IPS DF 6.9 (cell line): Measurements from ENCODE around the gene SLC39A13.

Experiments used
- DNase-seq: peaks from one replicate; pipeline ENCODE4 v3.0.0-alpha.2; 2013; ENCODE audit warnings: low read depth, low spot score
- H3K27ac ChIP-seq: one replicate; pipeline ENCODE4 v1.5.1; 2013; ENCODE audit warnings: low read length, control low read depth
- H3K27me3 ChIP-seq: 2 replicates; pipeline ENCODE4 v1.6.1; 2013; ENCODE audit warnings: mild to moderate bottlenecking, low read length; ENCODE audit not compliant: control insufficient read depth, insufficient read depth
- H3K36me3 ChIP-seq: 2 replicates; pipeline ENCODE4 v1.6.1; 2013; ENCODE audit warnings: low read length; ENCODE audit not compliant: control insufficient read depth, insufficient read depth
- H3K4me1 ChIP-seq: 2 replicates; pipeline ENCODE4 v1.6.1; 2013; ENCODE audit warnings: low read length; ENCODE audit not compliant: control insufficient read depth, insufficient read depth
- H3K4me3 ChIP-seq: 2 replicates; pipeline ENCODE4 v1.5.1; 2013; ENCODE audit warnings: mild to moderate bottlenecking, low read length
- H3K9me3 ChIP-seq: 2 replicates; pipeline ENCODE4 v1.6.1; 2013; ENCODE audit warnings: low read length, inconsistent platforms; ENCODE audit not compliant: control insufficient read depth, insufficient read depth
- WGBS: extraction: QIAGEN DNeasy Blood & Tissue Kit; methylation state at CpG from one replicate; pipeline ENCODE4 v1.1.7; 2013; ENCODE audit warnings: mixed read lengths, missing lambda C conversion rate; ENCODE audit not compliant: insufficient read length, insufficient coverage; 5-methylcytosine and 5-hydroxymethylcytosine counted together

The SLC39A13 gene

DNA sequence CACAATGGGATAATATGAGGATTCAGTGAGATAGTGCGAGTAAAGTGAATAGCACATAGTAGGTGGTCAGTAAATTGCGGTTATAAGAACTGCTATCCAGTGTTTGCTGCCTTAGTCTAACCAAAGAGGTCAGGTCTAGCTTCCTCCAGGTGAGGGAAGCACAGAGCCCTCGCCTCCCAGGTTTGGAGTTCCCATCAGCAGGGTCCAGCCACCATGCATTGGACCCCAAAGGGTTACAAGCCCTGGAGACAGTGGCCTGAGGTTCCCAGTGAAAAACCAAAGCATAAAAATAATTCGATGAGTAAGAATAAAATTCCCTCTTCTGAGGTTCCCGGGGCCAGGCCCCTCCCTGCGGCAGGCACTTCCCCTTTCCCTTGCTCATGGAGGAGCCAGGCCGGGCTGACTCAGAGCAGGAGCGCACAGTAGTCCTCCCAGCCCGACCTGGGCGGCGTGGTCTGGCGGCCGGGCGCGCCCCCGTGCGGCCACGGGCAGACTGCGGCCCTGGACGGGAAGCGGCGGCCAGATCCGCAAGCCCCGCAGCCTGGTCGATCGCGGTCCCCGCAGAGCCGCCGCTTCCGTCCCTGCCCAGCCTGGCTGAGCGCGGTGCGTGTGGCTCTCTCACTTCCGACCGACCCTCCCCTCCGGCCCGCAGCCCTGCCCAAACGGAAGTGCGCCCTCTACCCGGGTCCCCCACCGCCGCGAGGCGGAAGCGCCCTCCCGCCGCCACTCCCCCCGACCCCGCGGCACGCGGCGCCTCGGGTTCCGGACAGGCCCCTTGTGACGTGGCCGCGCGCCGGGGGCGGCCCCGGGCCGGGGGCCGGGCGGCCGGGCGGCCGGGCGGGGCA lies at the start of gene SLC39A13:
Gene SLC39A13 (plus strand): TSS at position 845 of the 845 bp plus-strand sequence. CDS start 1,505 bp downstream, outside the sequence.
- no peaks in the 10 kb centered on the region for H3K27me3 ChIP-seq
- peaks cover 8% of the 10 kb centered on the region for H3K4me1 ChIP-seq
- no CpG with 5 or more reads among the region's 70 CpGs for WGBS
- H3K27ac ChIP-seq = peak within 1 kb of the TSS; percentile 71
- H3K4me3 ChIP-seq = peak within 1 kb of the TSS; percentile 84
- no peaks in the 10 kb centered on the region for H3K9me3 ChIP-seq
- H3K36me3 ChIP-seq = peaks cover 5% of the 10 kb centered on the region; the same call in 1 of the 2 replicates
- peak; percentile 70 for DNase-seq

DNA sequence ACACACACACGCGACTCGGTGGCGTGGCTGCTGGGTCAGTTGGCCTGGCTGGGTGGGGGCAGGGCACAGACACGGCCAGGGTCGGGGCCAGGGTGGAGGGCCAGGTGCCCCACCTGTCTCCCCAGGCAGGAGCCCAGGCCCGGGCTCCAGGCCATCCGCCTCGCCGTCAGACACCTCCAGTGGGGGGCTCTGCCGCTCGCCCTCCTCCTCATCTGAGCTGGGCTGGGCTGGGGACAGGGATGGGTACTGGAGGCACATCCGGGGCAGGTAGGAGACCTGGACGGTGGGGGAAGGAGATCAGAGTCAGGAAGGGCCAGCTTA lies 49.7 kb upstream of the SLC39A13 start:
- no peak for DNase-seq
- Histone ChIP-seq H3K9me3 (no peaks in the 10 kb centered on the region), H3K27ac (no peak overlapping the region), H3K4me3 (no peak overlapping the region), H3K27me3 (no peaks in the 10 kb centered on the region), H3K4me1 (no peaks in the 10 kb centered on the region), H3K36me3 (no peaks in the 10 kb centered on the region)
- no CpG with 5 or more reads among the region's 14 CpGs for WGBS

DNA sequence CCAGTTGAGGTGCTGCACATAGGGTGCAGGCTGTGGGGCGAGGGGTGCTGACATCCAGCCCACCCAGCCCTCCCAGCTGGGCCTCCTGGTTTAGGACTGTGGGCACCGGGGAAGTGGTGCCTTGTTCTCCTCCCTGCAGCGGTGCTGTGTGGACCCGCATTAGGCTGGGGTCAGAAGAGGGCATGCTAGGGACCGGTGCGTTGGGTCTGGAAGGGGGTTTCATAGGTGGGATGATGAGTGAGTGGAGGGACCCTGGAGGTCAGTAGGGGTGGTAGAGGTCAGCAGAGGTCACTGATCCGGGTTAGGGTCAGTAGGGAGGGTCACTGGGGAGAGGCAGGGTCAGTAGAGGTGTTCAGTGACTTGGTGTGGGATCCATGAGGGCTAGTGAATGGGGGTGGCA lies 49.2 kb upstream of the SLC39A13 start:
- no peaks in the 10 kb centered on the region for H3K27me3 ChIP-seq
- no peak overlapping the region for H3K27ac ChIP-seq
- DNase-seq = no peak
- H3K36me3 ChIP-seq = no peaks in the 10 kb centered on the region
- H3K4me1 ChIP-seq = no peaks in the 10 kb centered on the region
- H3K9me3 ChIP-seq = no peaks in the 10 kb centered on the region
- no CpG with 5 or more reads among the region's 7 CpGs for WGBS
- H3K4me3 ChIP-seq = no peak overlapping the region

DNA sequence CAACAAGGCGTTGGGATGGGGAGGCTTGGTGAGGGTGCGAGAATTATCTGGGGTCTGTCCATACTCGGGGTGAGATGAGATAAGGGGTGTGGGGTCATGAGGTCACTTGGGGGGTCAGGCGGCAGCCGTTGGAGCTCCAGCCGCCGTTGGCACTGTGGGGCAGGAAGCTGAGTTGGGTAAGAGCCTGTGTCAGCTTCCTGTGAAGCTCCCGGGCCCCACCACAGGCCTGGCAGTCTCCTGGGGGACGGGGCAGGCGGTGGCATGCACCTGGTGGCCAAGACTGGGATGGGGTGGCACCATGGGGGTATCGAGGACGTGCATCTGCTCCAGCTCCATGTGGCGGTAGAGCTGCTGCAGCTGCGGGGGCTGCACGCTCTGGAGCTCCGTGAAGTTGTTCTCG lies 48.8 kb upstream of the SLC39A13 start:
- no CpG with 5 or more reads among the region's 17 CpGs for WGBS
- Histone ChIP-seq H3K27me3 (no peaks in the 10 kb centered on the region), H3K27ac (no peak overlapping the region), H3K4me1 (no peaks in the 10 kb centered on the region), H3K9me3 (no peaks in the 10 kb centered on the region), H3K36me3 (no peaks in the 10 kb centered on the region), H3K4me3 (no peak overlapping the region)
- no peak for DNase-seq

DNA sequence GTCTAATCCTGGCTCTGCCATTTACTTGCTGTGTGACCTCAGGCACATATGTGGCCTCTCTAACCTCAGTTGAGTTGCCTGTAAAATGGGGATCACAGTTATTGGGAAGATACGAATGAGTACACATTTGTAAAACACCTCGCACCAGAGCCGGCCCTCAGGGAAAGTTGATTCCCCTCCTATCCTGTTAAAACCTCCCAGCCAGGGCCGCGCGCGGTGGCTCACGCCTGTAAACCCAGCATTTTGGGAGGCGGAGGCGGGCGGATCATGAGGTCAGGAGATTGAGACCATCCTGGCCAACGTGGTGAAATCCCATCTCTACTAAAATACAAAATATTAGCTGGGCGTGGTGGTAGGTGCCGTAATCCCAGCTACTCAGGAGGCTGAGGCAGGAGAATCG lies 48.0 kb upstream of the SLC39A13 start:
- Histone ChIP-seq H3K9me3 (no peaks in the 10 kb centered on the region), H3K4me3 (no peak overlapping the region), H3K36me3 (no peaks in the 10 kb centered on the region), H3K27me3 (no peaks in the 10 kb centered on the region), H3K27ac (no peak overlapping the region), H3K4me1 (no peaks in the 10 kb centered on the region)
- DNase-seq = no peak
- WGBS = no CpG with 5 or more reads among the region's 15 CpGs

DNA sequence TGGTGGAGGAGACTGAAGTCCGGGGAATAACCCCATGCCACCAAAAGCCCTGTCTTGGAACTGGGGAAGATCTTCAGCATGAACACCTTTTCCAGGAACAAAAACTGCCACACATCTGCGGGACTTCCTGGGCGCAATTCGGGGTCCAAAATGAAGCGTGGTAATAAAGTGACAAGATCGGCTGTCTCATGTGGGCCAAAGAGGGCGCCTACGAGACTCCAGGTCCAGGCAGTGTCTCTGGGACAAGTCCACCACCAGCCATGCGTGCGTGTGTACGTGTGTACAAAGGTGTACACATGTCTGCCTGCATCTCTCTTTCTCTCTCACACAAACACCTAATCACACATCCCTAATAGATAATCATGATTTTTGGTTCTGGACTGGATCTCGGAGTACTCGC lies 47.0 kb upstream of the SLC39A13 start:
- H3K27ac ChIP-seq = no peak overlapping the region

DNA sequence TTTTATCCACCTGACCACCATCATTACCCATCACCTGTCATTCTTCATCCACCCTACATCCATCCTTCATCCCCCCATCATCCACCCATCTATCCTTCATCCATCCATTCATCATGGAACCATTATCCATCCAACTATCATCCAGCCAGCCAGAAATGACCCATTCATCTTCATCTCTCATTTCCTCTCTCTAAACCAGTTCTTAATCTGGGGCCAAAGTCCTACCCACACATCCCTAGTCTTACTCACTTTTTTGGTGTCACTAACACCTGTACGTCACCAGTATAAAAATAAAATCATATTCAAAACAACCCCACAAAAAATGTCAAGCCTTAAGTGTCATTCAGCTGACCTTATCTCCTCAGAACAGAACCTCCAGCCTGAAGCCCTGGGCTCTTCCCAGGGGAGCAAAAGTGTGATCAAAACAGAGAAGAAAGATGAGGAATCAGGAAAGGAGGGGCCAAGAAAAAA lies 42.3 kb upstream of the SLC39A13 start:
- Histone ChIP-seq H3K4me3 (no peak overlapping the region), H3K27me3 (no peaks in the 10 kb centered on the region), H3K9me3 (no peaks in the 10 kb centered on the region), H3K27ac (no peak overlapping the region), H3K4me1 (no peaks in the 10 kb centered on the region), H3K36me3 (no peaks in the 10 kb centered on the region)
- WGBS = 100% methylated on average over 1 of the region's 1 CpG
- no peak for DNase-seq

More for the DNA sequence above, 47.0 kb upstream of the SLC39A13 start:
- no peak for DNase-seq
- Histone ChIP-seq H3K4me3 (no peak overlapping the region), H3K4me1 (no peaks in the 10 kb centered on the region), H3K27me3 (no peaks in the 10 kb centered on the region), H3K9me3 (no peaks in the 10 kb centered on the region), H3K36me3 (no peaks in the 10 kb centered on the region)
- no CpG with 5 or more reads among the region's 13 CpGs for WGBS

DNA sequence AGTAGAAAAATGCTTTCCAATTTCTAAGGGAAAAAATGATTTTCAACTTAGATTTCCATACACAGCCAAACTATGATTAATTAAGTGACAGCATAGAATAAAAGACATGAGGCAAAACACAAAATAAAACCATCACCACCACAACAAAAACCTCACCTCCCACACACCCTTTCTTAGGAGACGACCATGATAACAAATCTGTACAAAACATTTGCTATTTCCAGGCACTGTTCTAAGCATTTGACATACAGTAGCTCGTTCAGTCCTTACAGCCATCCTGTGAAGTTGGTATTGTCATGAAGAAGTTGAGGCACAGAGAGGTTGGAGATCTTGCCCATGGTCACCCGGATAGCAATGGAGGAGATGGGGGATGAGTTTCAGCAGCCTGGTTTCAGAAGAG lies 38.7 kb upstream of the SLC39A13 start:
- no peaks in the 10 kb centered on the region for H3K27me3 ChIP-seq
- H3K9me3 ChIP-seq = no peaks in the 10 kb centered on the region
- no peak overlapping the region for H3K27ac ChIP-seq
- no peaks in the 10 kb centered on the region for H3K36me3 ChIP-seq
- H3K4me3 ChIP-seq = no peak overlapping the region
- no peaks in the 10 kb centered on the region for H3K4me1 ChIP-seq
- WGBS = no CpG with 5 or more reads among the region's 3 CpGs
- DNase-seq = no peak

DNA sequence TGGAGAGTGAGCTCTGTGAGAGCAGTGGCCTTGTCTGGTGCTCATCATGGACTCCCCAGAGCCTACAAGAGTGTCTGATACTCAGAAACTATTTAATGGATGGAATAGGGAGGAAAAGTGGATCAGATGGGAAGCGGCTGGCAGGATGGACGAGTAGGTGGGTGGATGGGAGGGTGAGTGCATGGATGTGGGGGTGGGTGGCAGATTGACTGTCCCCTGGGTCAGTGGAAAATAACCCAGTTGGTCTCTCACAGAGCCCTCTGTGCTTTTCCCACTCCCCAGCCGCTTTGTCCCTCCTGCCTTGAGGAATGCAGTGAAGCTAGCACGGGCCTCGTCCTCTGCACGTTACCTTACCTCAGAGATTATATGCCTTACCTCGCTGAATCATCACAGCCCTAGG lies 36.0 kb upstream of the SLC39A13 start:
- no peak overlapping the region for H3K27ac ChIP-seq
- no CpG with 5 or more reads among the region's 7 CpGs for WGBS
- no peak for DNase-seq
- H3K4me3 ChIP-seq = no peak overlapping the region
- H3K36me3 ChIP-seq = no peaks in the 10 kb centered on the region
- H3K4me1 ChIP-seq = 0 out of 2 replicates have a peak, but pooled peaks cover 2% of the 10 kb centered on the region
- no peaks in the 10 kb centered on the region for H3K27me3 ChIP-seq
- no peaks in the 10 kb centered on the region for H3K9me3 ChIP-seq

DNA sequence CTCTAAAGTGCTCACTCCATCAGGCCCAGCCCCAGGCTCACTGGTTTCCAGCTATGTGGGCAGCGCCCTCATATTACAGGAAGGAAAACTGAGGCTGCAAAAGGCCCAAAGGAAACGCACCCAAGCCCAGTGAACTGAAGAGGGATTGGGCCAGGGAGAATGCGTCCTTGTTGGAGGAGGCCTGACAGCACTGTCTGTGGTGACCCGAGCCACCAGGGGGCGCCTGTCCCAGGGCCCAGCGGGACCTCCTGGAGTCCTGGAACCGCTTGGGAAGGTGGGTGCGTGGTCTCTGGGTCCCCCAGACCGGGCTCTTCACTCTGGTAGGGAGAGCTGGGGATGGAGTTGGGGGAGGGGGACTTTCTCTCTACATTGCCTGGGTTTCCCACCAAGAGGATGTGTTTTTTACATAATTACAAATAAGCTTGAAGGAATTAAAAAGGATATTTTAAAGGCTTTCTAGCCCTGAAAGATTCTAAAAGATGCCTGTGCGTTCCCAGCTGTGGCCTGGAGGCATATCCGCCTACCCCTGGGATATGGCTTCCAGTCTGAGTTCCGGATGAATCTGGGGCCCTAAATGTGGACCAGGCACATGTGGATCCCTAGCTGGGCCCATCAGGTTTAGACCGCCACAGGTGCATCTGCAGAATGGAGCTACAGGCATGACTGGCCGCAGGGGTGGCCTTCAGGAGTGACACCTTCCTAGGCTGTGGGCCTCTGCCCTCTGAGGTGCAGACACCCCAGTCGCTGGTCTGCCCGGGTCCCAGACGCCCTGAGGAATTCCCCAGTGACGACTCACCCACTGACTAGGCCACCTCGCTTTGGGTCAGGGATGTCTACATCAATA lies 34.3 kb upstream of the SLC39A13 start:
- peak; percentile 50 for DNase-seq
- Histone ChIP-seq H3K4me1 (0 out of 2 replicates have a peak, but pooled peaks cover 2% of the 10 kb centered on the region), H3K36me3 (no peaks in the 10 kb centered on the region), H3K4me3 (no peak overlapping the region), H3K9me3 (no peaks in the 10 kb centered on the region), H3K27ac (no peak overlapping the region), H3K27me3 (no peaks in the 10 kb centered on the region)
- WGBS = no CpG with 5 or more reads among the region's 19 CpGs
